ENCODE data around the gene SH2D6. TPM values are rescaled to one million over a fixed set of nuclear protein-coding genes. Genes with fewer than 3 reads are reported as not detected.

SH2D6 gene
- total and polyA plus RNA-seq, 11 donors, result not detected

- H3K27me3 ChIP-seq, result no peaks in the 10 kb centered on the region
- ATAC-seq (peak in 3 of 4 donors; percentile 50 to 59 (median 57)), DNase-seq (peak; percentile 29 to 80 (median 50))
- H3K9me3 ChIP-seq, result no peaks in the 10 kb centered on the region
- H3K27ac ChIP-seq, result no peak overlapping the region
- 84 to 90% (median 88%) methylated on average over 7 to 11 of the region's 11 CpGs for WGBS, 4 donors
- no peak overlapping the region for H3K4me3 ChIP-seq
- H3K4me1 ChIP-seq, result no peaks in the 10 kb centered on the region
- intact Hi-C loops (cut with DNase I), result no loop called here
- TF ChIP-seq CTCF (IDR thresholded peaks at IDR 0.05), result peak; percentile 22 to 66 (median 49)
- TF ChIP-seq POLR2A (IDR thresholded peaks at IDR 0.05), result no peak
- peaks cover 0 to 92% (median 50%) of the 10 kb centered on the region in 9 donors for H3K36me3 ChIP-seq
Measured at GRCh38 chr2:85390941-85391669, 27.4 kb upstream of the SH2D6 start.

DNA sequence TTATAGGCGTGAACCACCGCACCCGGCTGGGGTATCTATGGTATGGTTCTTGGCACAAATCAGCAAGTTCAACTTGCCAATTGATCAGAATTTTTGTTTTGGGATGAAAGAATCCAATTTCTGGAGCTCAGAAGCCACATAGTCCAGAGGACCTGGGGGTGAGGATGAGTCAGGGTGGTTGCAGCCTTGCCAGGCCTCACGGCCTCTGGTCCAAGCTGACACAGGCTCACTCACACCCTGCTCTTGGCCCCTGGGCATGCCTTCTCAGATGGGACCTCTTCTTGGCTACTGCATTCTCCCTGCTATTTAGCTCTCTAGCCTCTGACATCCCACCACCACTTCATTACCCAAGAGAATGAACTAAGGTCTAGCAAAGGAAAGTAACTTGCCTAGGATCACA is 24.7 kb upstream of the SH2D6 start:
- Histone ChIP-seq H3K36me3 (peaks cover 0 to 75% (median 26%) of the 10 kb centered on the region in 9 donors), H3K9me3 (no peaks in the 10 kb centered on the region), H3K27me3 (no peaks in the 10 kb centered on the region), H3K4me1 (peaks cover 0 to 8% (median 0%) of the 10 kb centered on the region in 12 donors), H3K27ac (no peak overlapping the region), H3K4me3 (no peak overlapping the region)
- intact Hi-C loops (cut with DNase I), result no loop called here
- no peak for DNase-seq
- ATAC-seq, result no peak
- WGBS, 4 donors, result 88 to 96% (median 94%) methylated on average over 4 of the region's 4 CpGs
- no peak for TF ChIP-seq CTCF (IDR thresholded peaks at IDR 0.05)
- TF ChIP-seq POLR2A (IDR thresholded peaks at IDR 0.05), result no peak

- Histone ChIP-seq H3K27me3 (no peaks in the 10 kb centered on the region), H3K4me3 (no peak overlapping the region), H3K9me3 (no peaks in the 10 kb centered on the region), H3K4me1 (peaks cover 0 to 8% (median 0%) of the 10 kb centered on the region in 12 donors), H3K27ac (no peak overlapping the region), H3K36me3 (peaks cover 0 to 71% (median 22%) of the 10 kb centered on the region in 9 donors)
- DNase-seq, result no peak
- intact Hi-C loops (cut with DNase I), result no loop called here
- ATAC-seq, result no peak
- WGBS, 4 donors, result 83 to 96% (median 90%) methylated on average over 3 to 4 of the region's 4 CpGs
- TF ChIP-seq CTCF (IDR thresholded peaks at IDR 0.05), result no peak
Measured at GRCh38 chr2:85394261-85394681, 24.2 kb upstream of the SH2D6 start.

- Histone ChIP-seq H3K27ac (no peak overlapping the region), H3K36me3 (peaks cover 0 to 68% (median 15%) of the 10 kb centered on the region in 9 donors), H3K4me1 (peaks cover 0 to 8% (median 0%) of the 10 kb centered on the region in 12 donors), H3K9me3 (no peaks in the 10 kb centered on the region), H3K27me3 (no peaks in the 10 kb centered on the region), H3K4me3 (no peak overlapping the region)
- 87 to 100% (median 90%) methylated on average over 3 to 6 of the region's 6 CpGs for WGBS, 4 donors
- ATAC-seq (no peak), DNase-seq (no peak)
- TF ChIP-seq CTCF (IDR thresholded peaks at IDR 0.05), result no peak
- TF ChIP-seq POLR2A (IDR thresholded peaks at IDR 0.05), result no peak
- intact Hi-C loops (cut with DNase I), result no loop called here
Measured at GRCh38 chr2:85394976-85395375, 23.5 kb upstream of the SH2D6 start.

Data from heart left ventricle (tissue), 16 donors.